ENCODE data around the gene SPDL1.
"Not testable (repeated sequence)": the region's sequence is repeated elsewhere in the genome, so short reads cannot be mapped to it uniquely, and the experiment has no call there.

Gene SPDL1

GRCh38 chr5:169576181-169576598 is 7.4 kb upstream of the SPDL1 start:
- DNase-seq: peak; percentile 94

- peak; percentile 56 for DNase-seq
Measured at GRCh38 chr5:169577951-169578350, 5.6 kb upstream of the SPDL1 start.

GRCh38 chr5:169580964-169581363 is 2.6 kb upstream of the SPDL1 start:
- peak; percentile 28 for DNase-seq

- DNase-seq: peak; percentile 64
Measured at GRCh38 chr5:169581580-169582227, 1.9 kb upstream of the SPDL1 start.

- no peak for DNase-seq
Measured at GRCh38 chr5:169583101-169583423, 511 bp upstream of the SPDL1 start.

- DNase-seq: peak; percentile 13
Measured at GRCh38 chr5:169584998-169585451, 1.5 kb downstream of the SPDL1 start.

- DNase-seq: no peak
Measured at GRCh38 chr5:169590602-169591001, 7.0 kb downstream of the SPDL1 start.

GRCh38 chr5:169591636-169592035 is 8.1 kb downstream of the SPDL1 start:
- DNase-seq: peak; percentile 19

GRCh38 chr5:169592937-169593650 is 9.5 kb downstream of the SPDL1 start:
- DNase-seq: no peak

- peak; percentile 44 for DNase-seq
Measured at GRCh38 chr5:169595172-169595820, 11.7 kb downstream of the SPDL1 start.

GRCh38 chr5:169599451-169599850 is 15.9 kb downstream of the SPDL1 start:
- no peak for DNase-seq

- peak; percentile 40 for DNase-seq
Measured at GRCh38 chr5:169602535-169602934, 19.0 kb downstream of the SPDL1 start.

- DNase-seq: no peak
Measured at GRCh38 chr5:169606279-169606678, 22.7 kb downstream of the SPDL1 start.

GRCh38 chr5:169607882-169608281 is 24.3 kb downstream of the SPDL1 start:
- no peak for DNase-seq

- no peak for DNase-seq
Measured at GRCh38 chr5:169609716-169610115, 26.1 kb downstream of the SPDL1 start.

GRCh38 chr5:169610606-169611005 is 27.0 kb downstream of the SPDL1 start:
- DNase-seq: peak; percentile 32

GRCh38 chr5:169615561-169615960 is 32.0 kb downstream of the SPDL1 start:
- DNase-seq: no peak

- DNase-seq: not testable (repeated sequence)
Measured at GRCh38 chr5:169624307-169624706, 40.7 kb downstream of the SPDL1 start.

- DNase-seq: peak; percentile 98
Measured at GRCh38 chr5:169626779-169627178, 43.2 kb downstream of the SPDL1 start.

- no peak for DNase-seq
Measured at GRCh38 chr5:169627551-169627950, 44.0 kb downstream of the SPDL1 start.

GRCh38 chr5:169628892-169629291 is 45.3 kb downstream of the SPDL1 start:
- peak; percentile 74 for DNase-seq

- peak; percentile 87 for DNase-seq
Measured at GRCh38 chr5:169629847-169630548, 46.4 kb downstream of the SPDL1 start.

GRCh38 chr5:169631360-169631759 is 47.8 kb downstream of the SPDL1 start:
- peak; percentile 64 for DNase-seq
